HG02840 (cell line): Measurements from ENCODE around the gene GLOD5.

Experiments
- ATAC-seq: cut with Tn5 transposase; IDR thresholded peaks from one replicate; pipeline ENCODE4 v1.9.1; 2021; ENCODE audit warnings: mild to moderate bottlenecking, moderate library complexity, moderate number of reproducible peaks; ENCODE audit not compliant: unreplicated experiment, low FRiP score

Gene GLOD5

DNA sequence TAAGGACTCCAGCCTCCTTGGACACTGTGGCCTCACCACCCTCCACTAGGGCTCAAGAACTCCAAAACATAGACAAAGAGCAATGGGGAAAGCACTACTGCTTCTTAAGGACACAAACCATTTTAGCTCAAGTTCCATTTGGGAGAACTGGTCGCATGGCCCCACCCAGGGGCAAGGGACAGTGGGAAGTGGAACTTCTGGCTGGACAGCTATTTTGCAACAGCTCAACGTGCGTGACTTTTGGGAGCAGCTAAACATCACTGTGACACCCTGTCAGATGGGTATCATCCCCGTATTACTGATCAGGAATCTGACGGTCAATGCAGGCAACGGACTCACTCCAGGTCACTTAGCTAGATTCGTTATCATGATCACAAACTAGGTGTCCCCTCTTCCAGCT lies 9.0 kb upstream of the GLOD5 start:
- ATAC-seq, result no peak

DNA sequence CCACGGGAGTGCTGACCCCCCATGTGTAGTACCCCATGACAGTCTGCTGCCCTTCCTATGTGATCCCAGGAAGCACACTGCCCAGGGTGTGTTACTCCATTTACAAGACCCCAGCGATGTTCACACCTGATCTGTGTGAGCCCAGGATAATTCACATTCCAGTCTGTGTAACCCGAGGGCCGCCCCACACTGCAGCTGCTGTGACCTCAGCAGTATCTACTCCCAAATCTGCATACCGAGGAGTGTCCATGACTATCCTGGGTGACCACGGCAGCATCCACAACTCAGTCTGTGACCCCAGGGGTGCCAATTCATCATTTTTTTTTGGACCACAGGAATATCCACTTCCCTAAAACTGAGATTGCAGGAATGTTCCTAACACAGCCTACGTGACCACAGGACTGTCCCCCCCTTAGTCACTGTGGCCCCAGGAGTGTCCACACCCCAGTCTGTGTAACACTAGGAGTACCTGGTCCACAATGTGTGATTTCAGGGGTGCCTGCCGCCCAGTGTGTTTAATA lies 7.8 kb upstream of the GLOD5 start:
- ATAC-seq, result no peak

DNA sequence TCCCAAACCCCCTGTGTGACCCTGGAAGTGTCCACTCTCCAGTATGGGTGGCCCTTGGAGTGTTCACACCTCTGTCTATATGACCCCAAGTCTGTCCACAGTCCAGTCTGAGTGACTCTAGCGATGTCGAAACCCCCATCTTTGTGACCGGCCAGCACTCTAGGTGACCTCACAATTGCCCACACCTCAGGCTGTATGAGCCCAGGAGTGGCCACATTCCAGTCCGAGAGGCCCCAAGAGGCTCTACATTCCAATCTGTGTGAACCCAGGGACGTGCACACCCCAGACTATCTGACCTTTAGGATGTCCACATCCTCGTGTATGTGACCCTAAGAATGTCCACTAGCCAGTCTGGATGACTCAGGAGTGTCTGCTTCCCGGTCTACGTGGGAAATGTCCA lies 7.3 kb upstream of the GLOD5 start:
- no peak for ATAC-seq

DNA sequence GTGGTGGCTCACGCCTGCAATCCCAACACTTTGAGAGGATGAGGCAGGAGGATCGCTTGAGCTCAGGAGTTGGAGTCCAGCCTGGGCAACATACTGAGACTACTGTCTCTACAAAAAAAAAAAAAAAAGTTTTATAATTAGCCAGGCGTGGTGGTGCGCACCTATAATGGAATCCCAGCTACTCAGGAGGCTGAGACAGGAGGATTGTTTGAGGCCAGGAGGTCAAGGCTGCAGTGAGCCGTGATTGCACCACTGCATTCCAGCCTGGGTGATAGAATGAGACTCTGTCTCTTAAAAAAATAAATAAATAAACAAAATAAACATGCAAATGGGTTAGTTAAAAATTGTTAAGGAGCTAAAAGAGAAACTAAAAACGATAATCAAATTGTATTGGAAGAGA lies 7.7 kb downstream of the GLOD5 start:
- ATAC-seq, result no peak

DNA sequence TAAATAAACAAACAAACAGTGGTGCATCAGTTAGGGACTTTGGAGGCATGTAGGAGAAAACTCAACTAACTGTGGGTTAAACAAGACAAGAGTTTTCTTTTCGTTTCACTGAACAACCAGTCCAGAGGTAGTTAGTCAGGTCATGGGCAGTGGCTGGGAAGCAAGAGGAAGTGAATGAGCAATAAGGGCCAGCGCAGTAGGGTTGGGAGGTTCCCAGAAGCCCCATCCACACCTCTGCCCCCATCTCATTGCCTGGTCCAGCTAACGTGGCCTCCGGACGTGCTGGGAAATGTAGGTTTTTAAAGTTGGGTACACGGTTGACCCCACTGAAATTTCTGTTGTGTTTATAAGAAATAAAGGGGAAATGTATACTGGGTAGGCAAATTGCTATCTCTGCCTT lies 8.7 kb downstream of the GLOD5 start:
- ATAC-seq, result no peak

DNA sequence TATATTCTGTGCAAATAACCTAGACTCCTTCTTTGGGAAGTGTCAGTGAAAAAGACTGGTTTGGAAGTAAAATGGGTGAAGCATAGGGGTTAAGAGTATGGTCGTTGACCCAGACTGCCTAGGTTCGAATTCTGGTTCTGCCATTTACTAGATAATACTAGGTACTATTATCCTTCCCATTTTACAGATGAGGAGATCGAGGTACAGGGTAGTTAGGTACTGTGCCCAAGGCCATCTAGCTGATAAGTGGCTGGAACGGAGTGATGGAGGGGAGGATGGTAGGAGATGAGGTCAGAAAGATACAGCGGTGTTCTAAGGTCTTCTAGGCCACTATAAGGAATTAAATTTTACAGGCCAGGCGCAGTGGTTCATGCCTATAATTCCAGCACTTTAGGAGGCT lies 11.1 kb downstream of the GLOD5 start:
- ATAC-seq, result no peak

DNA sequence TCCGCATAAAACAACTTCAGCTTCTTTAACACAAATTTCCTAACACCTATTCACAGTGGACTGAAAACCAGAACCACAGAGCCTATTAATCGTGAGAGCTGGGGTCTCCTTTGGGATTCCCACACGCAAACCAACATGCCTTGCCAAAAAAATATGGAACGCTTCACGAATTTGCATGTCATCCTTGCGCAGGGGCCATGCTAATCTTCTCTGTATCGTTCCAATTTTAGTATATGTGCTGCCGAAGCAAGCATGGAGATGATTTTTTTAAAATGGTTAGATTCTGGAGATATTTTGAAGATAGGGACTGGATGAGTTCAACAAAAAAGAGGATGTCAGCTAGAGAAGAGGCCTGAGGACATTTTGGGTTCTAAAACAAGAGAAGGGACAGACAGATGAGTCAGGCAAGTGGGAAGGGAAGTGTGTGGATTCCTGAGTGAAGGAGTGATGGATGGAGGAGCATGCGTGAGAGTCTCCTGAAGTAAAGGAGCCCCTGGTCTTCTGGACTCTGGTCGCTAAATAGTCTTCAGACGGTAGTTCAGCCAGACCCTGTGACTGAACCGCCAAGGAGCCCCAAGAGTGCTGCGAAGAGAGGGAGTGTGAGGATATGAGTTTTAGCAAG lies 15.4 kb downstream of the GLOD5 start:
- ATAC-seq, result no peak

DNA sequence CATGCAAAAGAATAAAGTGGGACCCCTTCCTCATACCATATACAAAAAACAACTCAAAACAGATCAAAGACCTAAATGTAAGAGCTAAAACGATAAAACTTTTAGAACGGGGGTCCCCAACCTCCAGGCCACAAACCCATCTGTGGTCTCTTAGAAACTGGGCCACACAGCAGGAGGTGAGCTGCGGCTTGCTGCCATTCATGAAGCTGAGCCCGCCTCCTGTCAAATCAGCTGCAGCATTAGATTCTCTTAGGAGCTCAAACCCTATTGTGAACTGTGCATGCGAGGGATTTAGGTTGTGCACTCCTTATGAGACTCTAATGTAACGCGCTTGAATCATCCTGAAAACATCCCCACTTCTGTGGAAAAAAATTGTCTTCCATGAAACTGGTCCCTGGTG lies 17.9 kb downstream of the GLOD5 start:
- ATAC-seq, result no peak

DNA sequence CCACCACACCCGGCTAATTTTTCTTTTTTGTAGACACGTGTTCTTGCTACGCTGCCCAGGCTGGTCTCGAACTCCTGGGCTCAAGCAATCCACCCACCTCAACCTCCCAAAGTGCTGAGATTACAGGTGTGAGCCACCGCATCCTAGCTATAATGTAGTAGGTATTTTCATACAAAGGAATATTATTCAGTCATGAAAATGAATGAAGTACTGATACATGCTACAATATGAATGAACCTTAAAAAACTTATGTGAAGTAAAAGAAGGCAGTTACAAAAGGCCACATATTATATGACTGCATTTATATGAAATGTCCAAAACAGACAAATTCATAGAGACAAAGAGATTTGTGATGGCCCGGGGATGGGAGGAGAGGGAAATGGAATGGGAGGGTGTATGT lies 20.2 kb downstream of the GLOD5 start:
- no peak for ATAC-seq

DNA sequence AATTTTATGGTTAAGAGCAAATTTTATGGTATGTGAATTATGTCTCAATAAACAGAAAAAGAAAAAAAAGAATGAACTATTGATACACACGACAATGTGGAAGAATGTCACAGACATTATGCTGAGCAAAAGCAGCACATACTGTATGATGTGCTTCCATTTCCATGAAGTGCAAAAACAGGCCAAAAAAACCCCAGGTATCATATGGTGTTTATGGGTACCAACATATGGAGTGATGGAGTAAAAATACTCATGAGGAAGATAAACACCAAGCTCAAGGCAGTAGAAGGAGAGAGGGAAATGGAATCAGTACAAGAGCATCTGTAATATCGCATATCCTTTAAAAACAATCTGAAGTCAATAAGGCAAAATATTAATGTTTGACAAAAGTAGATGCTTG lies 20.7 kb downstream of the GLOD5 start:
- ATAC-seq, result no peak

DNA sequence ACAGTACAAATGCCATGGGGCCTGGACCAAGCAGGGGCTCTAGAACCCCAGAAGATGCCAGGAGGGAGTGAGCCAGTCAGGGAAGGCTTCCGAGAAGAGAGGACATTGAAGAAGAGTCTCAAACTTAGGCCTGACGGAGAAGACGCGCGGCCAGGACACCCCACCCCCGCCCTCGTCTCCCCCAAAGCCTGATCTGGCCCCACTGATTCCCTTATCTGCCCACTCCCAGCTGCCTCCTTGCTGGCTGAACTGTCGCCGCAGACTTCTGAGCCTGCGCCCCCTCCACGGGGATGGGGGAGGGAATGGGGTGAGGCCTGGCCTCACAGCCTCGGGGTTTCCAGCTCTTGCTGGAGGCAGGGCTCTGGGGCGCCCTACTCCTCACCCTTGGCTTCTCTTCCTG lies 21.2 kb downstream of the GLOD5 start:
- no peak for ATAC-seq

DNA sequence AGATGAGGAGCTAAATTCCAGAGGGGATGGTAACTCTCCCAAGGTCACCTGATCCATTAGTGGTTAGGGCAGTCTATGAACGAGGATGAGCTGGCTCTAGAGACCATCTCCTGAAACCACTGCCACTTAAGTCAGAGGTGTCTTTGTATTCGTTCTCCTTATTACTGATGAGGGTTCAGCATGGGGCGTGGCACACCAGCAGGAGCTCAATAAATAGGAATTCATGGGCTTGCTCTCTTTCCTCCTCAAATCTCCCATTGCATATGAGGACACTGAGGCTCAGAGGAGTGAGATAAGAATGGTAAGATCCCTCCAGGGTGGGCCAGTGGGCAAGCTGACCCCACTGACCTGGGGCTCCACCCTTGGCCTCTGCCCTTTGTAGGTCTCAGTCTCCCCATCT lies 23.2 kb downstream of the GLOD5 start:
- no peak for ATAC-seq

DNA sequence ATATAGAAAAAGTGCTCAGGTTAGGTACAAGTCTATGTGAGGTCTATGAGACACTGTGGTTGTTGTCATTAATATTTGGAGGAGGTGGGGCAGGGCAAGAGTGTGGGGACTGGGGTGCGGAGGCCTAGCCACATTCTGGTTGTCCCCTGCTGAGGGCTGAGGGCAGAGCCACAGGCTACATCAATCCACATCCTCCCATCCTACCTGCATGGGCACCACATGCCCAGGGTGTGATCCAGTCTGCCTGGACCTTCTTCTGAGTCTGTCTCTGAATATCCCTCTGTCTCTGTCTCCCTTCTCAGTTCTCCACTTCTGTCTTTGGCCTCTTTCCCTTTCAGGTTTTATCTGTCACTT lies 23.6 kb downstream of the GLOD5 start:
- no peak for ATAC-seq

DNA sequence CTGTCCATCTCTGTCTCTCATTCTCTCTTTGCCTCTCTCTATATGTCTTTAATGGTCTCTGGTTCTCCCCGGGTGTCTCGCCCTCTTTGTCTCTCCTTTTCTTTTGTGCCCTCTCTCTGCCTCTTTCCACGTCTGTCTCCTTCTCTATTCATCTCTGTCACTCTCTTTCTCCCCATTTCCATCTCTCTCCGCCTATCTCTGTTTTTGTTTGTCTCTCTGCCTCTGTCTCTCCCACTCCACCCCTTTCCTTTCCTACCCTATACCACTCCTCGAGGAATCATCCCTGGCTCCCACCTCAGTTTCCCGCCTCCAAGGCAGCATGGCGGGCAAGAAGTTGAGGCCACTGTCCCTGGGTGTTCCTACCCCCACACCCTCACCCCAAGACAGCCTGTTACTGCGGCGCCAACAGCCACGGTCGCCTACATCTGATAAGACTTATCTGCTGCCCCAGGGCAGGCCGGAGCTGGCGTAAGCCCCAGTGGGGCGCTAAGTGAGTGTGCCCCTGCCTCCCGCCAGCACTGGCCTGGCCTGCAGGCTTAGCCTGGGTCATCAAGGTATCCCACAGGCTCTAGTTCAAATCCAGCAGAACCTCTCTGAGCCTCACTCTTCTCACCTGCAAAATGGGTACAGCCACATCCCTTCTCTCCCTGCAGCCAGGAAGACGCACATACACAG lies 24.1 kb downstream of the GLOD5 start:
- ATAC-seq, result no peak

DNA sequence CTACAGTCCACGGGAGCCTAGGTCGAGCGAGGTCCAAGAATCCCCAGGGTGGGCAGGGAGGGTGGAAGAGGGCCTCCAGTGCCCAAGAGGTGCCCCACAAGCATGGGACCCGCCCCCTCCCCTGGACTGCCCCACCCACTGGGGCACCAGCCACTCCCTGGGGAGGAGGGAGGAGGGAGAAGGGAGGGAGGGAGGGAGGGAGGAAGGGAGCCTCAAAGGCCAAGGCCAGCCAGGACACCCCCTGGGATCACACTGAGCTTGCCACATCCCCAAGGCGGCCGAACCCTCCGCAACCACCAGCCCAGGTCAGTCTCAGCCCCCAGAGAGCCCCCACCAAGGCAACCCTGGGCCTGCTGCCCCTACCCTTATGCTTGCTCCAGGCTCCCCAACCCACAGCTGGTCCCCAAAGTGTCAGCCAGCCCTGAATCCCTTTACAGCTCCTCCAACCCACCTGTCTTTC lies 24.8 kb downstream of the GLOD5 start, which contains the start of gene GATA1:
TSS of gene GATA1 (plus strand) at position 250 of the 460 bp plus-strand sequence. CDS start 4,520 bp downstream, outside the sequence.
- ATAC-seq, result no peak

DNA sequence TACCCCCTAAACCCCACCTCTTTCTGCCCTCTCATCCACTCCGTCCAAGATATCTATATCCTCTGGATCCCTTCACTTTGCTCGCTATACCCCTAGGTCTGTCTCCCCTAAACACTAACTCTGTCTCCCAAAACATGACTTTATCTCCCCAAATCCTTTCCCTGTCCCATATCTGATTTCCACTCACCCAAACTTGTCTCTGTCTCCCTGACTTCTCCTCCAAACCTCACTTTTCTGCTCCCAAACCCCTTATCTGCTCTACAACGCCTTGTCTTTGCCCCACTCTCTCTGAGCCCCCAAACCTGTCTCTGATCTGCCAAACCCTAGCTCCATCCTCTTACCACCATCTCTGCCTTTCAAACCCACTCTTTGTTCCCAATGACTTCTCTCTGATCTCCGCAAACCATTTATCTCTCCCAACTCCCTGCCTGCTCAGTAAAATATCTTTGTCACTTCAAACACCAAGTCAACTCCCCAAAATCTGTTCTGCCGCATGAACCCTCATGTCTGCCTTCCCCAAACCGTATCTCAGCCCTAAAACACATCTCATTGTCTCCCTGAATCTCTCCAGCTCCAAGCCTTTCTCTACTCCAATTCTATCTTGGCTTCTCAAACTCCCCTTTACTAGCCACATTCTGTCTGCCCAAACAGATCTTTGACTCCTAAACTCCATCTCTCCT lies 25.4 kb downstream of the GLOD5 start:
- no peak for ATAC-seq

DNA sequence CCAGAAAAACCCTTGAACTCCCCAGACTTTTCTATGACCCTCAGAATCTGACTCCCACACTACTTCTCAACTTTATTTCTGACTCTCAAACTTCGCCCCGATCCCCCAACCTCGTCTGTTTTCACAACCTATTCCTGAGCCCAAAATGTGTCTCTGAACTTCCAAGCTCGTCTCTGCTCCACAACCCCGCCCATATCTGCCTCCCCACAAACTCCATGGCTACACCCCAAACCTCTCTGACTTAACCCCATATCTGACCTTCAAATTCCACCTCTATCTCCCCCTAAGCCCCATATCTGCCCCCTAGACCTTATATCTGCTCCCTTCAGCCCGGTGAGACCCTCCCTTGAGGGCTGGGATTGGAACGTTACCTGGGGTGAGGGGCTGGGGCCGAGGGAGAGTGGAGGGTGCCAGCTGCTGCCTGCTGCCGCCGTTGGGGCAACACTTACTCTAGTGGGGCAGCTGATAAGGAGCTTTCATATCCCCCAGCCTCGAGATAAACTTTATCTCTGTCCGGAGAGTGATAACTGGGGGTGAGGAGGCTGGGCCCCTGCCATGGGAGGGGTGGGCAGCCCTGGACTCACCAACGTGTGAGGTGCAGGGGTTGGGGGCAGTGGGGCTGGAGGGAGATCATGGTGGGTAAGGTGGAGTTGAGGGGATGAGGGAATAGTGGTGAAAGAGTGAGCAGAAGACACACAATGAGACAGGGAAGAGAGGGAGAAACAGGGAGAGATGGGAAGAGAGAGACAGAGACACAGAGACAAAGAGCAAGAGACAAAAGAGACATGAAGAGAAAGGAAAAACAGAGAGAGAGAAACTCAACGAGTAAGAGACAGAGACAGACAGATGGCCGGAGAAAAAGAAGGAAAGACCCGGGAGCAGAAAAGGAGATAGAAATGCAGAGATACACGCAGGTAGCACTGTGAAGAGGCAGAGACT lies 26.2 kb downstream of the GLOD5 start:
- ATAC-seq, result no peak

DNA sequence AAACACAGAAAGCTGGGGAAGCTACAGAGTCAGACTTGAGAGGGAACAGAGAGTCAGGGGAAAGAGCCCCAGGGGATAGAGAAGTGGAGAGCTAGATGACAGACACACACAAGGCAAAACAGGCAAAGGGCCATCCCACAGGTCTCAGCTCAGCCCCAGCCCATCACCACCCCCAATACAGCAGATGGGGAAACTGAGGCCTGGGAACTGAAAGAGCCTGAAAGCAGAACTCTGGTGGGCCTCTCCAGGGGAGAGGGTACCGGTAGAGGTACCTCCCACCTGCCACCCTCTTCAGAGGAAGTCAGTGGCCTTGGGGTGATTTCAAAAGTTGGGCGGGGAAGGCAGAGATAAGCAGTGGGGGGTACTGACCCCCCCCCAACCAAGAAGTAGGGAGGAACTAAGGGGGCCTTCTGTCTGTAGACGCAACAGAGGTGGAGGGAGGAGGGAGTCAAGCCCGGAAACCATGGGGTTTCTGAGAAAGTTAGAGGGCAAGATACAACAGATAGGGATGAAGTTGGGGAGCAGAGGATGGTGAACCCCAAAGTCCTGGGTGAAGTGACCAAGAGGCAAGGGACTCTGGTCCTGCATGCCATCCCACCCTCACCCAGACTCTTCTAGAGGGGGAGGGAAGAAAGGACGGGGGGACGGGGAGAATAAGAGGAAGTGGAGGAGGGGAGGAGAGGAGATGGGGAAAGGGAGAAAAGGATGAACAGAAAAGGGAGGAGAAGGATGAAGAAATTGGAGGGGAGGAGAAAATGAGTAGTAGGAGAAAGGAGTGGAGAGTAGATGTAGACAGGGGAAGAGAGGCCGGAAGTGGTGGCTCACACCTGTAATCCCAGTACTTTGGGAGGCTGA lies 28.0 kb downstream of the GLOD5 start:
- ATAC-seq, result no peak

DNA sequence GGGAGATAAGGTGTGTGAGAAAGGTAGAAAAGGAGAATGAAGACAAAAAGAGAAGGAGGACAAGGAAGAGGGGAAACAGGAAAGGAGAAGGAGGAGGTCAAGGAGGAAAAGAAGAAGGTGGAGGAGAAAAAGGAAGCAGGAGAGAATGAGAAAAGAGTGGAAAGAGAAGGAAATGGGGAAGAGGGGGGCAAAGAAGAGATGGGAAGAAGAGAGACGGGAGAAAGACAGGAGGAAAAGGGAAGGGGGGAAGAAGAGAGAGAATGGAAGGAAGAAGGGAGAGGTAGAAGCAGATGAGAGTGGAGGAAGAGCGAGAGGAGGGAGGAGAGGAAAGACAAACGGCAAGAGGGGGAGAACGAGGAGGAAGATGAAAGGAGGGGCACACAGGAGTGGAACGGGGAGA lies 28.9 kb downstream of the GLOD5 start:
- ATAC-seq, result no peak
